HG03045 (cell line): ENCODE results near the gene TCN2.
"Not testable (repeated sequence)": the region's sequence is repeated elsewhere in the genome, so short reads cannot be mapped to it uniquely, and the experiment has no call there.

Source experiments
- ATAC-seq: cut with Tn5 transposase; IDR thresholded peaks from one replicate; pipeline ENCODE4 v1.9.1; 2021; ENCODE audit warnings: mild to moderate bottlenecking, moderate library complexity; ENCODE audit not compliant: unreplicated experiment

The TCN2 gene

DNA sequence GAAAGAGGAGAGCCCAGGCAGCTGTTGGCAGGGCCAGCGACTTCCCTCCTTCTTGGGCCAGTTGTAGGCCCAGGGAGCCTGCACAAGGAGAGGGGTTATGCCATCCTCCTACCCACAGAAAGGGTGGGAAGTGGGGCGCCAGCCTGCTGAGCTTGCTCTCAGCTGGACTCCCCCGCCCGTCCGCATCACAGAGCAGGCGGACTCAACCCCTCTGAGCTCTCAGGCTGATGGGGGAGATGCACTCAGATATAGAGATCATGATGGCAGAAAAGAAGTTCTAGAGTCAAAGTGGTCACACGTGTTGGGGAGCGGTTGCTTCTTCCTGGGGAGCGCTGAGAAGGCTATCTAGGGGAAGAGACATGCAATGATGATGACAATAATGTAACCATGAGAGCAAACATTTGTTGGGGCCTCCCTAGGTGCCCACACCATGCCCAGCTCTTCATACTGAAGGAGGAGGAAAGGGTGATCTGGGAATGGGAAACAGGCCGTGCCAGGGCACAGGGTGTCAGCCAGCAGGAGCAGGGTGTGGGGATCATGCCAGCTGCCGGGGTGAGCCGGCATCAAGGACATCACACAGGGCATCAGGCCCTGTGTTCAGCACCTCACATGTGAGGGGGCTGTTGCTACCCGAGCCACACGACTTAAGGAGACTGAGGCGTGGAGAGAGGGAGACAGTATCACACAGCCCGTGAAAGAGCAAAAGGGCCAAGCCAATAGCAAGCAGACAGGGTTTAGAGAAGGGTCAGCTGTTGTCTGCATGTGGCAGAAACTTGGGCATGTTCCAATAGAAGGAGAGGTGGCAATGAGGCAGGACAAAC, 36.3 kb downstream of the TCN2 start:
- ATAC-seq: no peak

DNA sequence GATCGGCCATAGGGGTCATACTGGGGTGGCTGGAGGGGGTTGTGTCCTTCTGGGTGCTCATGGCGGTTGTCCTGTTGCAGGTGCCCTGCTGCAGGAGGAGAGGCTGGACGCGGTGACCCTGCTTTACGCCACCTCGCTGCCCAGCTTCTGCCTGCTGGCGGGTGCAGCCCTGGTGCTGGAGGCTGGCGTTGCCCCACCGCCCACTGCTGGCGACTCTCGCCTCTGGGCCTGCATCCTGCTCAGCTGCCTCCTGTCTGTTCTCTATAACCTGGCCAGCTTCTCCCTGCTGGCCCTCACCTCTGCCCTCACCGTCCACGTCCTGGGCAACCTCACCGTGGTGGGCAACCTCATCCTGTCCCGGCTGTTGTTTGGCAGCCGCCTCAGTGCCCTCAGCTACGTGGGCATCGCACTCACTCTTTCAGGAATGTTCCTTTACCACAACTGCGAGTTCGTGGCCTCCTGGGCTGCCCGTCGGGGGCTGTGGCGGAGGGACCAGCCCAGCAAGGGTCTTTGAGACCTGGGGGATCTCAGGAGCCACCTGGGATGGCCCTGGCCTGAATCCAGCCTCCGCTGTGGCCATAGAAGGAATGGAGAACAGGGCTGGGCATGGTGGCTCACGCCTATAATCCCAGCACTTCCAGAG, 39.7 kb downstream of the TCN2 start:
- ATAC-seq: no peak

DNA sequence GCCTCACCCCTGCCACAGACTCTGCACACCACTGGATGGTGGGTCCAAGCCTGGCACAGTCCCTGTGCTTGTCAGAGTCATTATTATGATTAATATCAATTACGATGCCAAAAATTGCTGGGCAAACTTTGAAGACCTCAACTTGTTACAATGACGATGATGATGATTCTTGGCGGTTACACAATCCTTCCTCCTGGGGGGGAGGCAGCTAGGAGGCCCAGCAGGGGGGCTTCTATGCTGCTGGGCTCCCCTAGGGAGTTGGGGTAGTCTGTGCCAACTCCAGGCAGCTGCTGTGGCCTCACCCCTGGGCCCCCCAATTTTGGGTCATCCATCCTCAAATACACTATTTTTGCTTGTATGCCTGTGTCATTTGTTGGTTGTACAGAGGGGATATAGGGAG, 40.6 kb downstream of the TCN2 start:
- ATAC-seq: no peak

DNA sequence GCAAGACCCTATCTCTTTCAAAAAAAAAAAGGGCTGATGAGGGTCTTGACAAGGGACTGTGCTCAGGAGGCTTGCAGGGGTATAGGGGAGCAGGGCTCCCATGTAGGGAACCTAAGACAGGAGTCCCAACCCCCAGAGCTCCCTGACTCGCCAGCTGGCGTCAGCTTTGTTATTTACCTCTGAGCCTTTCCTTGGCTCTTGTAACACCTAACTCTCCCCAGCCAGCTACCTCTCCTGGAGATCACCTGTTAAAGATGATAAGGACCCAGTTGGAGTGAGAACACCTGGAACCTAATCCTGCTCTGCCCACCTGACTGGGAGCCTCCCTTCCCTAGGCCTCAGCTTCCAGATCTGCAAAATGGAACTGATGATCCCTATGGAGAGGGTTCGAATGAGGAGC, 41.9 kb downstream of the TCN2 start:
- ATAC-seq: no peak

DNA sequence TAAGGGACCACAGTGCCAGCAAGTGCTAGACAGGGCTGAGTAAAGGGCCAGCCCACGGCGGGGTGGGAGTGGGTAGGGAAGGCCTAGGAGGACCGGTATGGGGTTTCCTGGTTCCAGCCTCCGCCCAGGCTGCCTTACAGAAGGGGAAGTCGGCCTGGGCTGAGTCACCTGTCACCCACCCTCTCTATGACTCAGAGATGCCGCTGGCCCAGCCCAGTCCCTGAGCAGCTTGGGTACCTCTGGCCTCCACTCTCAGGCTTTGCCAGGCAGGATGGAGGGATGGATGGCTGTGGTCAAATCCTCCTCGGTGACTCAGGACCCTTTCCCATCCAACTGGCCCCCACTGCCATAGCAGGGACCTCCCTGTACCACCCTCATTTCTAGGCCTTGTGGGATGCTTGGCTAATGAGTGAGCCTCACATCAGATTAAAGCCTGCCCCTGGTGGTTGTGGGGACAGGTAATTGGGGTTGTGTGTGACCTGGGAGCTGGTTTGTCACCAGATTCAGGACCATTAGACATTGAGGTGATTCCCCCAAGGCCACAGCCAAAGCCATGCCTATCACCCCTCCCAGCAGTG, 42.5 kb downstream of the TCN2 start:
- peak; percentile 73 for ATAC-seq

DNA sequence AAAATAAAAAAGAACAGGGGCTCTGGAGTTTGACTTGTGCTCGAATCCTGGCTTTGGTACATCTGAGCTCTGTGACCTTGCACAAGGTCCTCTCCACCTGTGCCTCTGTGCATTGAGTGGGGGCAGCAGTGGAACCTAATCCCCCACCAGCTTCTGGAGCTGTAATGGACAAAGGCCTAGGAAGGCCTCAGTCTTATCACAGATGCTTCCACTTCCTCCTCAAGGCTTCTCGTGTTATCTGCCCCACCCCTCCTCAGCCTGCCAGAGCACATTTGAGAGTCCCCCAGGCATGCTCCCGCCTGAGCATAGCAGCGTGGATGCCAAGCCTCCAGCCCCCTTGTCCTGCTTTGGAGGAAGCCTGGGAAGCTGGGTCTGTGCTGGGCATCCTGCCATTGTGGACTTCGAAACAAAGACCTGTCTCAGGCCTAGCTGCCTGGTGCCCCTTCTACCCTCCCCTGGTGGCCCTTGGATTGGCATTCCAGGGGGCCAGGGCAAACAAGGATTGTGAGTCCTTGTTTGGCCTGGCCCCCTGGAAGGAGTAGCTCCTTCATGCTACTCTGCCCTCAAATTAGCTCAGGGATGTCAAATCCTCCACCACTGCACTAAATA, 43.6 kb downstream of the TCN2 start:
- no peak for ATAC-seq

DNA sequence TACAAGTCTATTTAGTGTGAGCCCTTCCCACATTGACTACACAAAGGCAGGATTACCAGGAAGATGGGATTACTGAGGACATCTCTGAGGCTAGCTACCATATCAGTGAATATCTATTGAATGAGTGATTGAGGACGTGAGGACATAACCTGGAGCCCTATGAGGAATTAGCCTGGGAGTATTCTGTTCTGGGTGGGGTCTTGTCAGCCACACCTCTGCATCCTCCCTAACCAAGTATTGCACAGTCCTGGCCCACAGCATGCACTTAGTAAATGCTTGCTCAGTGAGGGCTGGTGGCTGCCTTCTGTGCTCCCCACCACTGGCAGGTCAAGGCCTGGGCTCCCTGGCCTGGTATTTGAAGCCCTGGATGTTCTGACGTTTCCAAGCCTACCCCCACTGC, 45.9 kb downstream of the TCN2 start:
- ATAC-seq: no peak

DNA sequence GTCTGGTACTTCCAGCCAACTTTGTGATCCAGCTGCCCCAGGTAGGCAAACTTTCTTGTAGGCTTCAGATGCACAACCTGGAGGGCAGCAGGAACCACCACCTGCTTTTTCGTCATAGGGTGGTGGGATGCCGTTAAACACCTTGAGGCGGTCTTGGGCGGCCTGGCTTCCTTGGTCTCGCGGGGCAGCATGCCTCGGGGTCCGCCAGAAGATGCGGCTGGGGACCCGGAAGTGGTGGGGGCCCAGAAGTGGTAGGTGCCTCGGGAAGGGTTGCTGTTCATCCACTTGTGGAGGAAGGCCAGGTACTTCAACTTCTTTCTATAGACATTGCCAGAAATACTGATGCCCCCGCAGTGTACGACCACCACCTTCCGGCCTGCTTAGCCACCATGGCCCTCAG, 47.4 kb downstream of the TCN2 start:
- no peak for ATAC-seq

DNA sequence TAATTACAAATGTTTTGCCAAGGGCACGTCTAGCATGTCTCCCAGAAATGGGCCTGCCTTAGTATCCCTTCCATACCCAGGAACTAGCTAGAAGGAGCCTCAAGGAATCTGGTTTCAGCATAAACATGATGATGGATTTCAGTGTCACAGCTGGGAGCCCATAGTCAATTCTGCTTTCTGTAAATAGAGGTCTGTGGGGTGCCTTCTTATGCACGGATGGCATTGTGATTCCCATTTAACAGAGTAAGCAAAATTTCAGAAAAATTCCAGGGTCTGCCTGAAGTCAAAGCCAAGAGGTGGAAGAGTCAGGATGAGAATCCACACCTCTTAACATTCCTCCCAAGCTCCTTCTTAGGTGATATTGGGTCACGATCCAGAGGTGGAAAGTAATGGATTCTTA, 48.6 kb downstream of the TCN2 start:
- ATAC-seq: no peak

DNA sequence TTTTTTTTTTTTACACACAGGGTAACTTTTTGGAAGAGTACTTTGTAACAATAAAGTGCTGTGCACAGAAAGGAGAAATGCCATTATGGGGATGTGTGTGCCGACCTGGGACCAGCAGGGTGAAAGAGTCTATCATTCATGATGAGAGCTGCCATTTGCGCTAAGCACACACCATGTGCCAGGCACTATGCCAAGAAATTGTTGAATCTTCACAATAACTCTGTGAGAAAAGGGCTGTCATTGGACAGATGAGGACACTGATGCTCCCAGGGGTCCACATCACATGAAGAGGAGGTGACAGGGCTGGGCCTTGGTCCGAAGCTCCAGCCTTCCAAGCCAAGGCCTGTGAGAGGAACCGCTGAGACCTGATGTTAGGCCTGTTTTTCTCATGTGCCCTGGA, 55.1 kb downstream of the TCN2 start:
- no peak for ATAC-seq

DNA sequence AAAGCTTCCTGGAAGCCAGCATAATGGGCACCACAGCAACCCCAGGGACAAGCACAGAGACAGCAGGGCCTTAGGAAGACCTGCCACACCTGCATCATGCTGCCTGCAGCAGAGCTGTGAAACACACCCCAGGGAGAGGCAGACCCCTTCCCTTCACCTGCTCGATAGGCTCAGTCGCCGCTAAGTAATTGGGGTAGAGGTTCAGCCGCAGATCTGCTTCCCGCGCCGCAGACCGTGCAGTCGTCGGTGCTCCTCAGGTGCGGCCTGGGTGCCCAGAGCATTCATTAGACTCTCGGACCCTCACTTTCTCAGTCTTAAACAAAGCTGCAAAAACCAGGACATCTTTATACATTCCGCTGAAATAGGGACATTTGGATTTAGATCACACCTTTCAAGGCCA, 57.8 kb downstream of the TCN2 start:
- ATAC-seq: no peak

DNA sequence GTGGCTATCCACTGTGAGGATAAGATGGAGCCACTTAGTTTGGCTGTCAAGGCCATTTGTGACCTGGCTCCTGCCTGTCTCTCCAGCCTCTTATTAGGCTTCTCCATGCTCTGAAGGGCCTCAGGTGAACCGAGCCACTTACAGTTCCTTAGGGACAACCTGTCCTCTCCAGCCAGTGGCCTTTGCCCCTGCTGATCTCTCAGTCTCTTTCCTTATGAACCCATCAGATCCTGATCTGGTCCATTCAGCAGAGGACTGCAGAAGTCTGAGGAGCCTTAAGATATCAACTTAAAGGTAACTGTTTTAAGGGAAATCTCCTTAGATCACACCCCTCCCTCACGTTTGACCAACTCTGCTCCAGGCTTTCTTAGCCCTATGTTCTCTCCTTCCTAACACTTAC, 58.3 kb downstream of the TCN2 start:
- ATAC-seq: no peak

DNA sequence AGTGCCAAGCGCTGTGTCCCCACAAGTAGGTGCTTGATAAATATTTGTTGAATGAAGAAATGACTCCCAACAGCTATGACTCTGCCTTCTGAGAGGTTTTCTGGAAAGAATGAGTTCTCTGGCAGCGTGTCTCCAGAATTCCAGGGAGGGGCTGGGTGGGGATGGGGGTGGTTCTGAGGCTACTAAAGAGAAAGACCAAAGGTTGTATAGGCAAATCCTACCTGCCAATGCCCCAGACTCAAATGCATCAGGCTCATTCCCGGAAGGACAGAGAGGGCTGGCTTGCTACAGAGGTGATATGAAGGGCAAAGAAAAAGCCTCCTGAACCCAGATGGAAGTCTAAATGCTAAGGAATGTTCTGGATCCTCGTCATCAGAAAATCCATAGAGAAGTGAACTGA, 58.8 kb downstream of the TCN2 start:
- no peak for ATAC-seq

DNA sequence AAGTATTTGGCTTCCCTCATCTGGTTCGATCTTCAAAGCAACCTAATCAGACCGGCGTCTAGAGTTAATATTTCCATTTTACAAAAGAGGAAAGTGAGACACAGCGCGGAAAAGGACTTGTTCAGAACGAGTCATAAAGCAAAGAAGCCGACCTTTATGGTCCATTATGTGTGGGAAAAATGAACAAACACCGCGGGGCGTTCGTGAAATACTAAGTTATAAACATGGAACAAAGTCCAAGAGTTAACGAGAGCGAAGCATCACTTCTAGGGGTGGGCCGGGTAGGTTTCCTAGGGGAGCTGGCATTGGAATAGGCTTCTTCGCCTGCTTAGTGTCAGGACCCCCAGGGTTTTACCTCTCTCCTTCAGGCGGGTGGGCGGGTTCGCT, 60.1 kb downstream of the TCN2 start:
- no peak for ATAC-seq

DNA sequence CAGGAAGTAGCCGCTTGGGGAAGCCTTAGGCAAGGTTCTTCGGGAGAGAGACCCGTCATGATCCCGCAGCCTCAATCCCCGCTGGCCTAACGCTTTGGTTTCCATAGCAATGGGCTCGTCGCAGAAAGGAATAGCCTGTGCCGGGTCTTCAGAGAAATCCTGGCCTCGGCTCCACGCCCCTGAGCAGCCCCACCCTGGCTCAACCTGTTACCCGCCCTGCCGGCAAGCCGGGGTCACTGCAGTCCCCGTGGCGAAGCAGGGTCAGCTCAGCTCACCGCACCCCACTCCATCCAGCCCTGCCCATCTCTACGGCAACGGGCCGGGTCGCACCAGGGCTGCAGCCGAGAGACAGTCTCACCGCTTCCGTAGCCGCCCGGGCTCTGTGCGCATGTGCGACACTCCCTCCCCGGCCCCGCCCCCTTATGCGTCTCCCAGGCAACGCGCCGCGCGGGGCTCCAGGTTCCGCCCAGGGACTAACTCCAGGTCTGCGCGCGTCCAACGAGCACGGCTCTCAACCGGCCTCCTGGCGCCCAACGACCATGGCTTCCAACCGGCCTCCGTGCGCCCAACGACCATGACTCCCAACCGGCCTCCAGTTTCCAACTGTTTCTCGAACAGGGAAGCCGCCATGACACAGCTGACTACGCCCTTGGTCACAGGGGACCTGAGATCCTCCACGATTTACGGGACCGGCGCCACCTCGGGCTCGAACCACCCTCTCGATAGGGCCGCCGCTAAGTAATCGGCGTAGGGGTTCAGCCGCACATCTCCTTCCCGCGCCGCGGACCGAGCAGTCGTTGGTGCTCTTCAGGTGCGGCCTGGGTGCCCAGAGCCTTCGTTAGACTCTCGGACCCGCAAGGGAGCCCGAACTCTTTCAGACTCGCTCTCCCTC, 60.8 kb downstream of the TCN2 start, which contains the start of gene DUSP18:
TSS of gene DUSP18 (minus strand) at position 382 of the 892 bp plus-strand sequence. CDS start 3,872 bp downstream, outside the sequence.
- peak; percentile 87 for ATAC-seq

DNA sequence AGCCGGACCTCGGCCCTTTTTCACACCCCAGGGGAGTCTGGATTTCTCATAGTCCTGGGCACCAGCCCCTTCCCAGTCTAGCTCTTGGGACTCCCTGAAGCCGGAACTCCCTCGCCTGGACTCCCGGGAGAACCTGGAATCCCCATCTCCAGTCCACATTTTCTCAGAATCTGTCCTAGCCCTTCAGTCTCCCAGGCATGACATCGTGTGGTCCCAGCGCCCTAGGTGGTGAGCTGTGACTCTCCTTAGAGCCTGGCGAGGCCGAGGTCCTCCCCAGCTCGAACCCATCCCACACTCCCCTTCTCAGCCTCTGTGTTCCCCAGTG, 61.4 kb downstream of the TCN2 start:
- ATAC-seq: no peak

DNA sequence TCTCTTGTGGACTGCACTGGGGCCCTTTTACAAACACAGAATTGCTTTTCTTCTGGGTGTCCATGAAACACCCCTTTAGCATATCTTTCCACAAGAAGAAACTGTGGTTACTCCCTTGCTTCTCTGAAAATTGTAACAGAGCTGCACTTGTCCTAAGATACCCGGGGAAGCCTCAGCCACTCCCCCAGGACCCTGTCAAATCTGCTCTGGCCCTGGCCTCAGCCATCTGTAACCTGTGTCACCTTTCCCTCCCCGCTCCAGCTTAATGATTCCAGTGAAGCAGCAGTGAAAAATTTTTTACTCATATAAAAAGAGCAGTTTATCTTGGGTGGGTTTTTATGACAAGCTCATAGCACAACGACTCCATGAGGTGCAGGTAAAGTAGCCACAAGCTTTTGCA, 64.1 kb downstream of the TCN2 start:
- no peak for ATAC-seq

DNA sequence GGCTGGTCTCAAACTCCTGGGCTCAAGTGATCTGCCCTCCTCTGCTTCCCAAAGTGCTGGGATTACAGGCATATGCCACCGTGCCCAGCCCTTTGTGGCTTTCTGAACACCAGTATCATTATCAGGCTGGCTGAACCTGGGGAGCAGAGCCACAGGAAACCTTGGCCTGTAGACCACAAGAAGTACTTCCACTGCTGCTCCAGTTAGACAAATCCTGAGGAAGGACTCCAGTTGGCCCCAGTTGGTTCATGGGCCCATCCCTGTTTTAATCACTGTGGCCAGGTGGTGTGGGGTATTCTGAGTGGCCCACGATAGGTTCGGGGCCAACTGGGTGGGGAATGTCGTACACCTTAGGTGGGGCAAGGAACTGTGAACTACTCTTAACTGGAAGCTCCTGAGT, 66.2 kb downstream of the TCN2 start:
- ATAC-seq: no peak

DNA sequence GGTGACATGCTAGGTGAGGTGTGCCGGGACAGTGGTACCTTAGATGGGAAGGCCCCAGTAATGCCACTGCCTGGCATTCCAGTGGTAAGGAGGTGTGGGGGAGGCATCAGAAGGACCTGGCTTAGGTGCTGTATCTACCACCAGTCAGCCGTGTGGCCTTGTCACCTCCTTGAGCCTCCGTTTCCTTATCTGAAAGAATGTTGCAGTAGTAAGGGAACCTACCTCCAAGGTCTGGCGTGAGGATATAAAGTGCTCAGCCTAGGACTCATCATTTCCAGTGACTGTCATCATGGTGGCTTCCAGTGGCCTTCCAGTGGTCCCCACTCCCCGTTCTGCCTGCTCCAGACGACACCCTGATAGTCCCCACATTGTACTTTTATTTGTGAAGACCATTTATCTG, 67.5 kb downstream of the TCN2 start:
- no peak for ATAC-seq

DNA sequence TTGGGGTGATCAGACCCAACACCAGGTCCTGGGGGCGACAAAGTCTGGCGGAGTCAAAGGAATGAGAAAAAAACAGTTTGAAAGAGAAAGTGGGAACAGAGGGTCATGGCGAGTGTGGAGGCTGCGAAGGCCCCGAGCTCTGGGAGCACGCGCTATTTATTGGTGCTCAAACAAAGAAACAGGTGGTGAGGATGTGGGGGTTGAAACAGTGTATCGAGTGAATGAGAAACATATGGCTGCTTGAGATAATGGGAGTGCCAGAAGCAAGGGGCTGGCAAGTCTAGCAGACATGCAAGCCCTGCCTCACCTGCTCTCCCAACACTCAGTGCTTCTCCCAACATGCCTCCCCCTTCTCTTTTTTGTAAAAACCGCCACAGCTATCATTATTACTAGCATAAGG, 68.5 kb downstream of the TCN2 start:
- ATAC-seq: no peak

DNA sequence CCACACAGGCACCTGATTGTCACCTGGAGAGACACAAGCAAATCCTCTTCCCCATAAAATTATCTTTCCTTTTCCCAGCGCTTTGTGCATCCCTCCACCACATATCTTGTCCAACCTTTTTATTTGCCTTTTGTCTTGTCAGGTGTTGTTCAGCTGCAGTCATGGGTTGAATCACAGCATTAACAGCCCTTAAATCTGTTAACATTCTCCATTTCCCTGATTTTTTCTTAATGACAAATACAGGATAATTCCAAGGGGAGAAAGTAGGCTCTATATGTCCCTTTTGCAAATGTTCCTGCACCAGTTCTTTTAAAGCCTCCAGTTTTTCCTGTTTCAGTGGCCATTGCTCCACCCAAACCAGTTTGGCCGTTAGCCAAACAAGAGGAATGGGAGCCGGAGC, 69.6 kb downstream of the TCN2 start:
- ATAC-seq: not testable (repeated sequence)
